Measurements from ENCODE around the gene IMPDH1.

DNA sequence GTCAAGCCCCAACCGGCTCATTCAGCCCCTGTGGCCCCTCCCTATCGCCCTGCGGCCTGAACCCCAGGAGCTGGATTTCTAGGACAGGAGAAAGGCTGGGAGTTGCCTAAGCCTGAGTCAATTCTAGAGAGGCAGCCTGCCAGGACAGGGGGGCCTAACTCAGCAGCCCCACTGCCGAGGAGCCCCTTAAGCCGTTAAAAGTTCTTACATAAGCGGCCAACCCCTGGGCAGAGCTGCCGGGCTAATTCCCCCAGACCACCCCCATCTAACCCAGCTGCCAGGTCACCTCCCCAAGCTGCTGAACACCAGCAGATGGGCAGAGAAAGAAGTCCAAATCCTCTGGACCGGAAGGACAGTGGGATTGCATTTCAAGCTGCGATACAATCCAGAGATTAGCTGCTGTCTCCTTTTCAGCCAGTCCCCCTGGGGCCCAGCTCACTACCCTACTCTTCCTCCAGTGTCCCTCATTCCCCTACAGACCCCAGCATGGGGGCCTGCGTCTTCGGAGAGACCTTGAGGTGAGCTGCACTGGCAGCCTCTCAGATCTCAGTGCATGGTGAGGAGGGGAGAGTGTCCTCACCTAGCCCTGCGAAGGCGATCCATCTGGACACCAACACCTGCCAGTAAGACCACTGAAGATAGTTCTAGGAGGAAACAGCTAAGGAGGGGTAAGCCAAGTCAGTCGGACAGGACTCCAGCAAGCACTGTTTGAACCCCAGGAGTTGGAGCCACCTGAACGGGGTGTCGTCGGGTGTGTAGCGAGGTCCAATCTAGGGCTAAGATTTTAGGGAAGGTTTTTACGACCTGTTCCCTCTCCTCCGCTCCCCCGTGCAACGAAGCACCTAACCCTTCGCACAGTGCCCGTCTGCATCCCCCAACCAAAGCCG lies 830 bp downstream of the IMPDH1 start:
- TF ChIP-seq, protein P1, sequence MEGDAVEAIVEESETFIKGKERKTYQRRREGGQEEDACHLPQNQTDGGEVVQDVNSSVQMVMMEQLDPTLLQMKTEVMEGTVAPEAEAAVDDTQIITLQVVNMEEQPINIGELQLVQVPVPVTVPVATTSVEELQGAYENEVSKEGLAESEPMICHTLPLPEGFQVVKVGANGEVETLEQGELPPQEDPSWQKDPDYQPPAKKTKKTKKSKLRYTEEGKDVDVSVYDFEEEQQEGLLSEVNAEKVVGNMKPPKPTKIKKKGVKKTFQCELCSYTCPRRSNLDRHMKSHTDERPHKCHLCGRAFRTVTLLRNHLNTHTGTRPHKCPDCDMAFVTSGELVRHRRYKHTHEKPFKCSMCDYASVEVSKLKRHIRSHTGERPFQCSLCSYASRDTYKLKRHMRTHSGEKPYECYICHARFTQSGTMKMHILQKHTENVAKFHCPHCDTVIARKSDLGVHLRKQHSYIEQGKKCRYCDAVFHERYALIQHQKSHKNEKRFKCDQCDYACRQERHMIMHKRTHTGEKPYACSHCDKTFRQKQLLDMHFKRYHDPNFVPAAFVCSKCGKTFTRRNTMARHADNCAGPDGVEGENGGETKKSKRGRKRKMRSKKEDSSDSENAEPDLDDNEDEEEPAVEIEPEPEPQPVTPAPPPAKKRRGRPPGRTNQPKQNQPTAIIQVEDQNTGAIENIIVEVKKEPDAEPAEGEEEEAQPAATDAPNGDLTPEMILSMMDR (IDR thresholded peaks at IDR 0.05; ENCODE audit: low read length), result no peak
- TF ChIP-seq EZH2 (optimal IDR thresholded peaks at IDR 0.05; ENCODE audit: low read depth, low read length) (no peak), EZH2phosphoT487 (IDR thresholded peaks at IDR 0.05; ENCODE audit: low read length) (no peak)
